ENCODE data around the gene DNAAF5.
A peak's percentile ranks its signal among the peaks of the same experiment; 100 is the strongest.

DNAAF5 gene

DNA sequence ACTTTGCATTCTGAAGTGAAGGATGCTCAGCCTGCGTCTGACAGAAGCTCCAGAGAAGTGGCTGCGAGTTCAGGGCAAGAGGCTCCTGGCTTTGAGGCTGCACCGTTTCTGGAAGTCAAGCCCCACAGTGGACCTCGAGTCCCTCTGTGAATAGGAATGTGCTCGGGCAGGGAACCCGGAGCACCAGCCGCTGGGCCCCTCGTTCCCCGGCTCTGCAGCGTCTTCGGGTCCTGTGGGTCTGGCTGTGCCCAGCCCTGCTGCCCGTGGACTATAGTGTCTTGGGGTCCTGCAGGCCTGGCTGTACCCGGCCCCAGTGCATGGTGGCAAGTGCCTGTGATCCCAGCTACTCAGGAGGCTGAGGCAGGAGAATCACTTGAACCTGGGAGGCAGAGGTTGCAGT is 45.9 kb downstream of the DNAAF5 start:
- no peak overlapping the region for H3K4me3 ChIP-seq (ENCODE audit: control insufficient read depth, low read depth, low read length)
- TF ChIP-seq, protein P1, sequence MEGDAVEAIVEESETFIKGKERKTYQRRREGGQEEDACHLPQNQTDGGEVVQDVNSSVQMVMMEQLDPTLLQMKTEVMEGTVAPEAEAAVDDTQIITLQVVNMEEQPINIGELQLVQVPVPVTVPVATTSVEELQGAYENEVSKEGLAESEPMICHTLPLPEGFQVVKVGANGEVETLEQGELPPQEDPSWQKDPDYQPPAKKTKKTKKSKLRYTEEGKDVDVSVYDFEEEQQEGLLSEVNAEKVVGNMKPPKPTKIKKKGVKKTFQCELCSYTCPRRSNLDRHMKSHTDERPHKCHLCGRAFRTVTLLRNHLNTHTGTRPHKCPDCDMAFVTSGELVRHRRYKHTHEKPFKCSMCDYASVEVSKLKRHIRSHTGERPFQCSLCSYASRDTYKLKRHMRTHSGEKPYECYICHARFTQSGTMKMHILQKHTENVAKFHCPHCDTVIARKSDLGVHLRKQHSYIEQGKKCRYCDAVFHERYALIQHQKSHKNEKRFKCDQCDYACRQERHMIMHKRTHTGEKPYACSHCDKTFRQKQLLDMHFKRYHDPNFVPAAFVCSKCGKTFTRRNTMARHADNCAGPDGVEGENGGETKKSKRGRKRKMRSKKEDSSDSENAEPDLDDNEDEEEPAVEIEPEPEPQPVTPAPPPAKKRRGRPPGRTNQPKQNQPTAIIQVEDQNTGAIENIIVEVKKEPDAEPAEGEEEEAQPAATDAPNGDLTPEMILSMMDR (IDR thresholded peaks at IDR 0.05; ENCODE audit: control insufficient read depth, insufficient read depth, low read depth, low read length, missing control alignments) = no peak
- DNase-seq (ENCODE audit: low read depth) = no peak

DNA sequence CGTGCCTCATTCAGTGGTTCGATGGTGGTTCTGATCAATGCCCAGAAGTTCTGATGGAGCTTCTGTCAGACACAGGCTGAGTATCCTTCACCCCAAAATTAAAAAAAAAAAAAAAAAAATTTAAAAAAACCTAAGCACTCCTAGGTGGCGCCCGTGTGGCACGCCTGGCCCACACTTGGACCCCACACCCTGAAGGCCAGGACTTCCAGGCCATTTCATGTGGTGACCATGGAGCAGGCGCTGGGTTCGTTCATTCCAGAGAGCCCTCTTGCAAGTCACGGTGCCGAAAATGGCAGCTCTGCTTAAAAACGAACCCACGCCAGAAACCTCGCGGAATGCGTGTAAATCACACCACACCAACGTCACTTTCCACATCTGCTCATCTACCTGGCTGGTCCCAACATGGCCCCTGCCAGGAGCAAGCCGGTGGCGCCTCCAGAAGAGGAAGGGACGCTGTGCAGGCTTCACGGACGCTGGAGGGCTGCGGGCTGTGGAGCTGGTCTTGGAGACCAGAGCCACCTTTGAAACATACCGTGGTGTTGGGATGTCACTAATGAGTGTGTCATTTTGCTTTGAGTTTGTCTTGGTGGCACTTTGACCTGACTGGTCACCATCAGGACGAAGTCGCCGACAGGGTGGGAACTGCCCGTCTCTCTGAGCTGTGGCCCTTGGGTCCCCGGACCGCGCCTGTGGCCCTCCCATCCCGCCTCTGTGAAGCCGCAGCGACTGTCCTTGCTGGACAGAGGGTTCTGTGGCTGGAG is 46.5 kb downstream of the DNAAF5 start:
- no peak for DNase-seq (ENCODE audit: low read depth)
- TF ChIP-seq, protein P1 (IDR thresholded peaks at IDR 0.05; ENCODE audit: control insufficient read depth, insufficient read depth, low read depth, low read length, missing control alignments) = no peak
- no peak overlapping the region for H3K4me3 ChIP-seq (ENCODE audit: control insufficient read depth, low read depth, low read length)

DNA sequence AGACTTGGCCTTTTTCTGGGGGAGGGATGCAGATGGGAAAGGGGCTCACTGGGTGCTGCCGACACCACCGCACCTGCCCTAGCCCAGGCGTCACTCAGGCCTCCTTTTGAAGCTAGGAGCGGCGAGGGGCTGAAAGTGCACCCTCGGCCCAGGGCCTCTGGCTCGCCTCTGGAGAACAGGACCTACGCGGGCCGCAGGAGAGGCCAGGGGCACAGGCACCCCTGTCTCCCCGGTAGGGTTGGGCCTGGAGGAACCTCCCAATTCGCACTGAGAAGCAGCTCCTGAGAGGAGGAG is 47.1 kb downstream of the DNAAF5 start:
- H3K4me3 ChIP-seq (ENCODE audit: control insufficient read depth, low read depth, low read length) = no peak overlapping the region
- no peak for DNase-seq (ENCODE audit: low read depth)
- TF ChIP-seq, protein P1 (IDR thresholded peaks at IDR 0.05; ENCODE audit: control insufficient read depth, insufficient read depth, low read depth, low read length, missing control alignments) = no peak

DNA sequence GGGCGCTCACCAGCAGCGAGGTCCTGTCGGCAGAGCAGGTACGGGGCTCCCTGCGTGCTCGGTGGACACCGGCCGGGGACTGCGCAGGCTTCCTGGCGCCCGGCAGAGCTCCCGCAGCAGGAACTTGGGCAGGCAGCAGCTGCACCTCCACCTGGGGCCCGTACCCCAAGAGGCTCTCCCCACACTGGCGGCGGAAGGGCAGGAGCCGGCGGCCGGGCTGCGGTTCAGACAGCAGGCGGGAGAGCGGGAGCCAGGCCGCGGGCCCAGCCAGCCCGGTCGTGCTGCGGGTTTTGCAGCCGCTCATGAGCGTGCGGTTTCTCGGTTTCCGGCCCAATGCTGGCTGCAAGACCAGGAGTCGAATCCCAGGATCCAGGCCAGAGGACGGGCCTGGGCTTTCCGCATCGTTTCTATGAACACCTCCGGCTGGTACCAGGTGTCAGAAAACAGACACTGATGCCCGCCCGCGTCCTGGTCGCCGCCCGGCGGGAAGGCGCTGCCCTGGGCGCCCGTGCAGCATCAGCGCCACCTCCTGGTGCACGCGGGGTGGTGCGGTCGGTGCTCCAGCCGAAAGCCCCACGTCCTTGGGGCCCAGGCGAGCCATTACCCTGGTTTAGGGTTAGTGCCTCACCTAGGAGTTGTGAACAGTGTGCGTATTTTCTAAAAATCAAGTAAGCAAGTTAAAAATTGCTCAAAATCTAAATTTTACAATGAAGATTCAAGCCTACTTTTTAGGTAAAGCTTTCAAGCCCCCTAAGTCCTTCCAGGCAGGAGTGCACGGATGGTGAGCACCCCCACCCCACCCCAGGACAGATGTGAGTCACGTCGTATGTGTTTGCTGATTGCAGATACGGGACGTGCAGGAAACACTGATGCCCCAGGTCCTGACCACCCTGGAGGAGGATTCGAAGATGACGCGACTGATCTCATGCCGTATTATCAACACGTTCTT is 47.9 kb downstream of the DNAAF5 start:
- no peak for DNase-seq (ENCODE audit: low read depth)
- no peak overlapping the region for H3K4me3 ChIP-seq (ENCODE audit: control insufficient read depth, low read depth, low read length)
- TF ChIP-seq, protein P1 (IDR thresholded peaks at IDR 0.05; ENCODE audit: control insufficient read depth, insufficient read depth, low read depth, low read length, missing control alignments) = peak; percentile 80

DNA sequence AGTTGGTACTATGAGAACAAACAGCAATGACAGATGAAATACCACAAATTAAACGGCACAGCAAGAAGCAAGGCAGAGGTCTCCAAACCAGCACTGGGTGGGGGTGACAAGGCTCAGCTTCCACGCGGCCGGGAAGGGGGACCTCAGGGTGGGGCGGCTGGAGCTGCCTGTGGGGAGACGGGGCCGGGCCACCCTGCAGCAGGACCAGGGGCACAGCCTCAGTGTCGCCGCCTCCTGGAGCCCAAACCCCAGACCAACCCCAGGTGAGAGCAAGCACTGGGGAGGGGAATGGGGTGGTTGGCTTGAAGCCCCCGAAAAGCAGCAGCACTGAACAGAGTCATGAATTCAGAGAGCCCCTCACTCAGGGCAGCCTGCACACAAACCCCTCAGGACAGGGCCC is 49.9 kb downstream of the DNAAF5 start:
- no peak overlapping the region for H3K4me3 ChIP-seq (ENCODE audit: control insufficient read depth, low read depth, low read length)
- DNase-seq (ENCODE audit: low read depth) = no peak
- TF ChIP-seq, protein P1 (IDR thresholded peaks at IDR 0.05; ENCODE audit: control insufficient read depth, insufficient read depth, low read depth, low read length, missing control alignments) = no peak

DNA sequence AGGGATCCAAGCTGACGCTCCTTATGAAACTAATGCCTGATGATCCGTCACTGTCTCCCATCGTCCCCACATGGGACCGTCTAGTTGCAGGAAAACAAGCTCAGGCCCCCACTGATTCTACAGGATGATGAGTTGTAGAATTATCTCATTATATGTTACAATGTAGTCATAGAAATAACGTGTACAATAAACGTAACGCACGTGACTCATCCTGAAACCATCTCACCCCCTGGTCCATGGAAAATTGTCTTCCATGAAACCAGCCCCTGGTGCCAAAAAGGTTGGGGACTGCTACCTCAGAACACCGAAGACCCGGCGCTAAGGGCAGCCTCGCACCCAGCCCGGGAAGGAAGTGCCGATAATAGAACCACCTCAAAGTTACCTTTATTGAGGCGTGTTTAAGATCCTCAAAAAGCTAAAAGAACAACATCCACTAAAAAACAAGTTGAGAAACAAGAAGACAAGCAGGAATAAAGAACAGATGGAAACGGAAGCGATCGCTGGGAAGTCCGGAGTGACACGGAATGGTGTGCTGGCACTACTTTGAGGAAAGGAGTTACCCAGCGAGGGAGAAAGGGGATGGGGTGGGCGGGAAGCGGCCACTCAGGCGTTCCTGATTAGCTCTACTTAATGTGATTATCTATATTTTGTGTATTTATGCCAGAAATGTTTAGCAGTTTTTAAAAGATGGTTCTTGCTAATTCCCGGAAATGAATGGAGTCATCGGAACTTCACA is 50.7 kb downstream of the DNAAF5 start:
- TF ChIP-seq, protein P1 (IDR thresholded peaks at IDR 0.05; ENCODE audit: control insufficient read depth, insufficient read depth, low read depth, low read length, missing control alignments) = no peak
- no peak for DNase-seq (ENCODE audit: low read depth)
- H3K4me3 ChIP-seq (ENCODE audit: control insufficient read depth, low read depth, low read length) = no peak overlapping the region
